Measurements from ENCODE around the gene RNF8.

- TF ChIP-seq CTCF (IDR thresholded peaks at IDR 0.05; ENCODE audit: insufficient read depth, low read depth, low read length) (no peak), EZH2 (IDR thresholded peaks at IDR 0.05; ENCODE audit: insufficient read depth, low read length) (no peak)
Measured at GRCh38 chr6:37441651-37442050, 87.9 kb downstream of the RNF8 start.
